Keratinocyte (primary cell): ENCODE data around the gene EPAS1. TPM values are rescaled to one million over a fixed set of nuclear protein-coding genes. Genes with fewer than 3 reads are reported as not detected.

Experiments
- DNase-seq: peaks from one replicate; pipeline ENCODE4 v3.0.0-alpha.2; 2011; ENCODE audit warnings: low read depth, missing footprints, low spot score
- FAIRE-seq: peaks from 2 replicates; lab custom pipeline; 2011; peaks lifted over from hg19 to GRCh38; lab: Jason Lieb, UNC
- H2AFZ ChIP-seq: 2 replicates; pipeline ENCODE4 v1.6.0; 2012; ENCODE audit warnings: low read length, control low read depth, inconsistent platforms; ENCODE audit not compliant: control insufficient read depth
- H3K27ac ChIP-seq: 2 replicates; pipeline ENCODE4 v1.5.1; 2011; ENCODE audit warnings: low read length; ENCODE audit not compliant: control insufficient read depth, insufficient read depth
- H3K27me3 ChIP-seq: 3 replicates; pipeline ENCODE4 v1.6.0; 2011; ENCODE audit warnings: low read length; ENCODE audit not compliant: control insufficient read depth, insufficient read depth; ENCODE audit errors: extremely low read depth
- H3K36me3 ChIP-seq, 2 experiments: 2 replicates in 1 of 2; 3 replicates in 1 of 2; pipeline ENCODE4 v1.5.1; 2011; ENCODE audit warnings: low read length in 2 of 2, mild to moderate bottlenecking in 1 of 2; ENCODE audit not compliant: control insufficient read depth in 2 of 2, insufficient read depth in 2 of 2; ENCODE audit errors: extremely low read depth in 1 of 2
- H3K4me1 ChIP-seq: 3 replicates; pipeline ENCODE4 v1.5.1; 2011; ENCODE audit warnings: low read length; ENCODE audit not compliant: control insufficient read depth, insufficient read depth; ENCODE audit errors: extremely low read depth
- H3K4me2 ChIP-seq: 3 replicates; pipeline ENCODE4 v1.6.0; 2011; ENCODE audit warnings: low read depth, low read length; ENCODE audit not compliant: control insufficient read depth, insufficient read depth; ENCODE audit errors: extremely low read depth
- H3K4me3 ChIP-seq, 3 experiments: fragments of 200-600 bp in 1 of 3; sonication (generic) in 1 of 3; 2 replicates in 2 of 3; 3 replicates in 1 of 3; pipeline ENCODE4 v1.5.1; 2011 to 2016; ENCODE audit warnings: low read length in 3 of 3, mild to moderate bottlenecking in 3 of 3, control low read depth in 2 of 3, inconsistent platforms in 1 of 3, low read depth in 1 of 3, mixed read lengths in 1 of 3, mixed run types in 1 of 3, moderate library complexity in 1 of 3; ENCODE audit not compliant: control insufficient read depth in 2 of 3, insufficient read depth in 2 of 3; ENCODE audit errors: extremely low read depth in 1 of 3
- H3K79me2 ChIP-seq: 2 replicates; pipeline ENCODE4 v1.6.0; 2012; ENCODE audit warnings: low read length; ENCODE audit not compliant: control insufficient read depth, insufficient read depth
- H3K9ac ChIP-seq: 3 replicates; pipeline ENCODE4 v1.6.0; 2011; ENCODE audit warnings: low read length; ENCODE audit not compliant: control insufficient read depth, insufficient read depth; ENCODE audit errors: extremely low read depth
- H3K9me1 ChIP-seq: 3 replicates; pipeline ENCODE4 v1.6.0; 2011; ENCODE audit warnings: low read length; ENCODE audit not compliant: control insufficient read depth, insufficient read depth; ENCODE audit errors: extremely low read depth
- H3K9me3 ChIP-seq: 2 replicates; pipeline ENCODE4 v1.5.1; 2012; ENCODE audit warnings: low read depth, low read length; ENCODE audit not compliant: control insufficient read depth
- H4K20me1 ChIP-seq: 3 replicates; pipeline ENCODE4 v1.6.0; 2011; ENCODE audit warnings: low read length; ENCODE audit not compliant: control insufficient read depth, insufficient read depth; ENCODE audit errors: extremely low read depth
- CTCF ChIP-seq, 3 experiments: IDR thresholded peaks in 1 of 3; conservative IDR thresholded peaks in 1 of 3; optimal IDR thresholded peaks in 1 of 3; 2 replicates in 2 of 3; 3 replicates in 1 of 3; pipeline versions ENCODE3 to v1.5.1; 2011; ENCODE audit warnings: low read length in 3 of 3, mild to moderate bottlenecking in 3 of 3, moderate library complexity in 2 of 3, control low read depth in 1 of 3, inconsistent platforms in 1 of 3; ENCODE audit not compliant: insufficient read depth in 2 of 3; ENCODE audit errors: extremely low read depth in 1 of 3
- EZH2 ChIP-seq: IDR thresholded peaks from one replicate; pipeline ENCODE4 v1.6.1; 2012; ENCODE audit warnings: inconsistent platforms, mild to moderate bottlenecking, low read length, moderate library complexity
- dilution Hi-C: fragments of 300-500 bp; cut with MboI; formaldehyde crosslinking; loops from one replicate; pipeline ENCODE4 v1.7.0; 2020; ENCODE audit warnings: low sequenced_read_pairs; ENCODE audit not compliant: extremely low pct_ligation_motif_present
- polyA plus RNA-seq, 5 experiments: library from polyadenylated mRNA; depleted of rRNA in 3 of 5; stranded (reverse) in 3 of 5; stranded (forward) in 1 of 5; unstranded in 1 of 5; fragments of >200 nt; gene quantifications; 1 replicate in 1 of 5; 2 replicates in 3 of 5; 3 replicates in 1 of 5; pipeline versions ENCODE4 v1.2.1 to v1.2.3, GENCODE V29; 2011 to 2012; ENCODE audit warnings: missing spikeins in 2 of 5, low read depth in 1 of 5, low replicate concordance in 1 of 5

The EPAS1 gene
- polyA plus RNA-seq, 1 donor (not counting 4 experiments of a cell fraction or from before 2014, with no cell fraction given): 96.7 TPM

GRCh38 chr2:46392561-46393346, 95.5 kb downstream of the EPAS1 start:
- H4K20me1 ChIP-seq: no peaks in the 10 kb centered on the region
- FAIRE-seq (no peak), DNase-seq (no peak)
- H3K9me3 ChIP-seq: no peaks in the 10 kb centered on the region
- H2AFZ ChIP-seq: no peak overlapping the region
- no peak overlapping the region for H3K27ac ChIP-seq
- peaks cover 0 to 4% of the 10 kb centered on the region in 2 experiments for H3K36me3 ChIP-seq
- H3K4me2 ChIP-seq: no peak overlapping the region
- H3K4me1 ChIP-seq: peaks cover 3% of the 10 kb centered on the region
- no peaks in the 10 kb centered on the region for H3K9me1 ChIP-seq
- TF ChIP-seq CTCF (optimal IDR thresholded peaks at IDR 0.05 in 1 of 3, IDR thresholded peaks at IDR 0.05 in 1 of 3, conservative IDR thresholded peaks at IDR 0.05 in 1 of 3; ENCODE audit: extremely low read depth in 1 of 3, insufficient read depth in 2 of 3, low read length in 3 of 3): no peak
- no peak for TF ChIP-seq EZH2
- dilution Hi-C loops: no loop called here
- H3K9ac ChIP-seq: no peak overlapping the region
- H3K4me3 ChIP-seq: no peak overlapping the region
- H3K27me3 ChIP-seq: no peaks in the 10 kb centered on the region
- H3K79me2 ChIP-seq: no peaks in the 10 kb centered on the region

GRCh38 chr2:46393347-46393820, 96.2 kb downstream of the EPAS1 start:
- dilution Hi-C loops: no loop called here
- no peaks in the 10 kb centered on the region for H4K20me1 ChIP-seq
- H3K79me2 ChIP-seq: no peaks in the 10 kb centered on the region
- H3K36me3 ChIP-seq: peaks cover 0 to 1% of the 10 kb centered on the region in 2 experiments
- H2AFZ ChIP-seq: no peak overlapping the region
- H3K9ac ChIP-seq: no peak overlapping the region
- no peak for TF ChIP-seq EZH2
- no peak for TF ChIP-seq CTCF (optimal IDR thresholded peaks at IDR 0.05 in 1 of 3, IDR thresholded peaks at IDR 0.05 in 1 of 3, conservative IDR thresholded peaks at IDR 0.05 in 1 of 3; ENCODE audit: extremely low read depth in 1 of 3, insufficient read depth in 2 of 3, low read length in 3 of 3)
- no peaks in the 10 kb centered on the region for H3K9me3 ChIP-seq
- H3K27ac ChIP-seq: no peak overlapping the region
- H3K9me1 ChIP-seq: no peaks in the 10 kb centered on the region
- H3K4me2 ChIP-seq: no peak overlapping the region
- H3K4me1 ChIP-seq: peaks cover 3% of the 10 kb centered on the region
- H3K27me3 ChIP-seq: no peaks in the 10 kb centered on the region
- no peak for DNase-seq
- H3K4me3 ChIP-seq: no peak overlapping the region
- no peak for FAIRE-seq
